HCT116 (cell line): ENCODE data around the gene EEIG1. TPM values are rescaled to one million over a fixed set of nuclear protein-coding genes. Genes with fewer than 3 reads are reported as not detected.

ENCODE experiments used
- ATAC-seq: fragments of 200-7000 bp; cut with Tn5 transposase; 2 replicates; pipeline ENCODE4 v1.9.1; 2020; ENCODE audit warnings: mild to moderate bottlenecking, moderate library complexity
- BruUV-seq: library from RNA; stranded (reverse); fragments of 400-500 nt; replicated peaks from 2 replicates; lab custom pipeline; 2021; lab: Mats Ljungman, UMichigan
- CTCF ChIA-PET: fragments of 300-600 bp; sonication (Branson Sonifier 250); formaldehyde crosslinking; loops from one replicate; lab custom pipeline; 2021; ENCODE audit warnings: antibody characterized with exemption; lab: Charles Lee
- POLR2A ChIA-PET: fragments of 300-600, 350-600 bp; sonication (Branson Sonifier 250); formaldehyde crosslinking; loops from one replicate; lab custom pipeline; 2021; ENCODE audit warnings: antibody characterized with exemption; lab: Charles Lee
- RAD21 ChIA-PET, 2 experiments: fragments of 300-600 bp; sonication (Branson Sonifier 250); formaldehyde crosslinking; loops; one replicate each; lab custom pipeline; 2023; ENCODE audit warnings: low total read pairs in 2 of 2; ENCODE audit not compliant: uncharacterized antibody in 2 of 2, unreplicated experiment in 2 of 2, low non-redundant PET in 1 of 2; lab: Charles Lee
- DNase-seq: peaks from one replicate; pipeline ENCODE4 v3.0.0-alpha.2; 2010; ENCODE audit warnings: low read depth, low spot score
- H2AFZ ChIP-seq: fragments of 200-600 bp; shearing (Covaris generic), sonication (generic); 2 replicates; pipeline ENCODE4 v1.6.1; 2017; ENCODE audit warnings: low read depth, mixed run types, mixed read lengths, antibody characterized with exemption, low read length; ENCODE audit not compliant: poor library complexity, severe bottlenecking
- H3K27ac ChIP-seq: 2 replicates; pipeline ENCODE4 v1.5.1; 2012; ENCODE audit warnings: low read depth, low read length
- H3K27me3 ChIP-seq: fragments of 200-600 bp; sonication (generic); 2 replicates; pipeline ENCODE4 v1.6.1; 2016; ENCODE audit warnings: mixed run types, low read length, mixed read lengths; ENCODE audit not compliant: insufficient read depth
- H3K36me3 ChIP-seq, 2 experiments: fragments of 200-500 bp in 1 of 2; fragments of 200-600 bp in 1 of 2; sonication (Bioruptor generic) in 1 of 2; sonication (generic) in 1 of 2; 2 replicates each; pipeline versions ENCODE4 v1.5.1 to v1.6.1; 2014 to 2016; ENCODE audit warnings: low read length in 2 of 2, inconsistent platforms in 1 of 2, mixed read lengths in 1 of 2, mixed run types in 1 of 2; ENCODE audit not compliant: insufficient read depth in 2 of 2, control insufficient read depth in 1 of 2
- H3K4me1 ChIP-seq, 2 experiments: fragments of 200-600 bp in 1 of 2; sonication (generic) in 1 of 2; 2 replicates each; pipeline versions ENCODE4 v1.5.1 to v1.6.1; 2012 to 2017; ENCODE audit warnings: low read length in 2 of 2, inconsistent platforms in 1 of 2, mild to moderate bottlenecking in 1 of 2, mixed read lengths in 1 of 2, mixed run types in 1 of 2, moderate library complexity in 1 of 2; ENCODE audit not compliant: insufficient read depth in 2 of 2, control insufficient read depth in 1 of 2
- H3K4me2 ChIP-seq: fragments of 200-600 bp; sonication (generic); 2 replicates; pipeline ENCODE4 v1.6.1; 2017; ENCODE audit warnings: mixed run types, low read length, mixed read lengths
- H3K4me3 ChIP-seq, 2 experiments: fragments of 200-600 bp in 1 of 2; sonication (generic) in 1 of 2; replicated peaks in 1 of 2; 2 replicates each; pipeline ENCODE4 v1.5.1; 2011 to 2016; ENCODE audit warnings: low read length in 2 of 2, control low read depth in 1 of 2, low read depth in 1 of 2, mild to moderate bottlenecking in 1 of 2, mixed read lengths in 1 of 2, mixed run types in 1 of 2
- H3K79me2 ChIP-seq: fragments of 200-600 bp; sonication (generic); 2 replicates; pipeline ENCODE4 v1.6.1; 2017; ENCODE audit warnings: mild to moderate bottlenecking, mixed run types, low read length, moderate library complexity, mixed read lengths; ENCODE audit not compliant: insufficient read depth
- H3K9ac ChIP-seq: fragments of 200-600 bp; sonication (generic); 2 replicates; pipeline ENCODE4 v1.6.1; 2016; ENCODE audit warnings: low read length, mixed read lengths
- H3K9me2 ChIP-seq: fragments of 200-600 bp; sonication (generic), shearing (Covaris generic); 2 replicates; pipeline ENCODE4 v1.6.1; 2017; ENCODE audit warnings: mixed run types, mild to moderate bottlenecking, moderate library complexity; ENCODE audit not compliant: insufficient read depth
- H3K9me3 ChIP-seq, 2 experiments: fragments of 200-500 bp in 1 of 2; fragments of 200-600 bp in 1 of 2; sonication (Bioruptor generic) in 1 of 2; sonication (generic) in 1 of 2; 2 replicates each; pipeline ENCODE4 v1.6.1; 2014 to 2017; ENCODE audit warnings: low read length in 2 of 2, mixed read lengths in 2 of 2, inconsistent platforms in 1 of 2, low read depth in 1 of 2, mild to moderate bottlenecking in 1 of 2, mixed run types in 1 of 2, moderate library complexity in 1 of 2; ENCODE audit not compliant: control insufficient read depth in 1 of 2, insufficient read depth in 1 of 2
- H4K20me1 ChIP-seq: fragments of 200-600 bp; sonication (generic), shearing (Covaris generic); 2 replicates; pipeline ENCODE4 v1.6.1; 2017; ENCODE audit warnings: mixed run types, mild to moderate bottlenecking, moderate library complexity; ENCODE audit not compliant: insufficient read depth
- ELF1 ChIP-seq: IDR thresholded peaks from 2 replicates; pipeline ENCODE4 v1.6.1; 2012; ENCODE audit warnings: low read depth, borderline replicate concordance
- EZH2phosphoT487 ChIP-seq: fragments of 200-600 bp; IDR thresholded peaks from 2 replicates; pipeline ENCODE4 v1.6.1; 2018; ENCODE audit warnings: antibody characterized with exemption, borderline replicate concordance
- MAX ChIP-seq: IDR thresholded peaks from 2 replicates; pipeline ENCODE4 v1.6.1; 2012
- SP1 ChIP-seq: IDR thresholded peaks from 2 replicates; pipeline ENCODE4 v1.6.1; 2012; ENCODE audit warnings: low read depth
- SRF ChIP-seq: IDR thresholded peaks from 2 replicates; pipeline ENCODE4 v1.6.1; 2012; ENCODE audit warnings: low read depth
- ZBTB33 ChIP-seq: IDR thresholded peaks from 2 replicates; pipeline ENCODE4 v1.6.1; 2011; ENCODE audit warnings: mild to moderate bottlenecking, low read length, moderate library complexity; ENCODE audit not compliant: insufficient replicate concordance; ENCODE audit errors: extremely low read depth
- intact Hi-C: fragments of 100-400 bp; cut with micrococcal nuclease; formaldehyde crosslinking; loops from 2 replicates; pipeline ENCODE4 v1.10.0; 2022
- total RNA-seq: library from RNA; stranded (reverse); gene quantifications from one replicate; pipeline ENCODE4 v1.2.1, GENCODE V29; 2021; ENCODE audit not compliant: unreplicated experiment

Gene EEIG1
- total RNA-seq, 1 experiment from 2014 or later, result 44.2 TPM

- no peak overlapping the region; the same call in 1 of the 2 replicates for H3K27ac ChIP-seq
- H3K27me3 ChIP-seq, result no peaks in the 10 kb centered on the region
- intact Hi-C loops, result no loop called here
- CTCF ChIA-PET, result interaction anchor here (0.6 to 4.0 kb wide), 4 partner anchors 11 to 1225 kb away, joined by 3 to 37 read pairs (median 6); no protein-coding TSS in a partner anchor
- DNase-seq (no peak), ATAC-seq (no peak)
- H3K4me2 ChIP-seq, result peak overlapping the region; percentile 85
- no peaks in the 10 kb centered on the region for H3K36me3 ChIP-seq
- peaks cover 4% of the 10 kb centered on the region; the same call in 1 of the 2 replicates for H4K20me1 ChIP-seq
- TF ChIP-seq MAX (no peak), SRF (no peak), EZH2phosphoT487 (no peak), ELF1 (no peak), ZBTB33 (no peak), SP1 (no peak)
- no peak overlapping the region for H3K4me3 ChIP-seq
- peaks cover 68% of the 10 kb centered on the region for H3K79me2 ChIP-seq
- H3K9me3 ChIP-seq, result no peaks in the 10 kb centered on the region; a peak in 1 of 4 replicates
- H3K9me2 ChIP-seq, result no peaks in the 10 kb centered on the region
- H3K9ac ChIP-seq, result peak overlapping the region; percentile 63
- BruUV-seq, result no TSS peak
- POLR2A ChIA-PET, result interaction anchor here (1.4 to 2.2 kb wide), 2 partner anchors 12 to 22 kb away, joined by 3 to 7 read pairs; no protein-coding TSS in a partner anchor
- no peak overlapping the region for H2AFZ ChIP-seq
- RAD21 ChIA-PET, result interaction anchor here in 1 of 2 experiments (1.4 kb wide), 1 partner anchor 82 kb away, joined by 3 read pairs; no protein-coding TSS in a partner anchor
- peaks cover 58 to 77% of the 10 kb centered on the region in 2 experiments for H3K4me1 ChIP-seq
These were observed 26.9 kb downstream of the EEIG1 start for GRCh38 chr9:127953768-127954505.
